Measurements from ENCODE around the gene KIF16B.
"Not testable (repeated sequence)": the region's sequence is repeated elsewhere in the genome, so short reads cannot be mapped to it uniquely, and the experiment has no call there.

KIF16B gene

DNA sequence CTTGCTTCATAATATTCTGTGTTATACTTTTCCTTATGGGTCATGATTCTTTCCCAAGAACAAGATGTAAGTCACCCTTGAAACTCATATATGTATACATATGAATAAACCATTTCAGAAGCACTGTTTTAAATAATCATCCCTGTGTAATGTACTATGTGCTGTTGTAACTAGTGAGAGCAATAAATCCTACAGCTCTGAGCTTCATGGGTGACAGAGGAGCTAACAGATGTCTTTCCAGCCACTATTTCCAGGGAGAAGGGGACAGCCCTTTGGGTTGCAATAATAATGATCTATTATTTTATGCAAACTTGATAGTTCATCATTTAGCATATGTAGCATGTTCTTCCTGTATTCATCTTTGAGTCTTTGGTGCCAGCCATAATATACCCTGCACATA lies 342.8 kb downstream of the KIF16B start:
- no peak for ATAC-seq
- TF ChIP-seq BACH2 (CRISPR knock-in tag; IDR thresholded peaks at IDR 0.05; ENCODE audit: borderline replicate concordance) (no peak), RARB (CRISPR knock-in tag; IDR thresholded peaks at IDR 0.05) (no peak)

- TF ChIP-seq TSHZ2 (CRISPR knock-in tag; IDR thresholded peaks at IDR 0.05), result no peak
- no peak for TF ChIP-seq ZNF70 (CRISPR knock-in tag; IDR thresholded peaks at IDR 0.05)
- no peak for TF ChIP-seq ZC3H10 (CRISPR knock-in tag; IDR thresholded peaks at IDR 0.05)
- no peak for TF ChIP-seq ZFP30 (CRISPR knock-in tag; IDR thresholded peaks at IDR 0.05)
- TF ChIP-seq TCF4 (CRISPR knock-in tag; IDR thresholded peaks at IDR 0.05; ENCODE audit: borderline replicate concordance), result no peak
- no peak for TF ChIP-seq CSRNP3 (CRISPR knock-in tag; IDR thresholded peaks at IDR 0.05)
- TF ChIP-seq ESRRG (CRISPR knock-in tag; IDR thresholded peaks at IDR 0.05), result no peak
- no peak for TF ChIP-seq CSDC2 (CRISPR knock-in tag; IDR thresholded peaks at IDR 0.05)
- no peak for TF ChIP-seq SNAI2 (CRISPR knock-in tag; IDR thresholded peaks at IDR 0.05)
- no peak for TF ChIP-seq BACH2 (CRISPR knock-in tag; IDR thresholded peaks at IDR 0.05; ENCODE audit: borderline replicate concordance)
- TF ChIP-seq RARB (CRISPR knock-in tag; IDR thresholded peaks at IDR 0.05), result no peak
- TF ChIP-seq, protein P1, sequence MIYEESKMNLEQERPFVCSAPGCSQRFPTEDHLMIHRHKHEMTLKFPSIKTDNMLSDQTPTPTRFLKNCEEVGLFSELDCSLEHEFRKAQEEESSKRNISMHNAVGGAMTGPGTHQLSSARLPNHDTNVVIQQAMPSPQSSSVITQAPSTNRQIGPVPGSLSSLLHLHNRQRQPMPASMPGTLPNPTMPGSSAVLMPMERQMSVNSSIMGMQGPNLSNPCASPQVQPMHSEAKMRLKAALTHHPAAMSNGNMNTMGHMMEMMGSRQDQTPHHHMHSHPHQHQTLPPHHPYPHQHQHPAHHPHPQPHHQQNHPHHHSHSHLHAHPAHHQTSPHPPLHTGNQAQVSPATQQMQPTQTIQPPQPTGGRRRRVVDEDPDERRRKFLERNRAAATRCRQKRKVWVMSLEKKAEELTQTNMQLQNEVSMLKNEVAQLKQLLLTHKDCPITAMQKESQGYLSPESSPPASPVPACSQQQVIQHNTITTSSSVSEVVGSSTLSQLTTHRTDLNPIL (CRISPR knock-in tag; IDR thresholded peaks at IDR 0.05; ENCODE audit: low read depth), result no peak
- TF ChIP-seq, protein P2, sequence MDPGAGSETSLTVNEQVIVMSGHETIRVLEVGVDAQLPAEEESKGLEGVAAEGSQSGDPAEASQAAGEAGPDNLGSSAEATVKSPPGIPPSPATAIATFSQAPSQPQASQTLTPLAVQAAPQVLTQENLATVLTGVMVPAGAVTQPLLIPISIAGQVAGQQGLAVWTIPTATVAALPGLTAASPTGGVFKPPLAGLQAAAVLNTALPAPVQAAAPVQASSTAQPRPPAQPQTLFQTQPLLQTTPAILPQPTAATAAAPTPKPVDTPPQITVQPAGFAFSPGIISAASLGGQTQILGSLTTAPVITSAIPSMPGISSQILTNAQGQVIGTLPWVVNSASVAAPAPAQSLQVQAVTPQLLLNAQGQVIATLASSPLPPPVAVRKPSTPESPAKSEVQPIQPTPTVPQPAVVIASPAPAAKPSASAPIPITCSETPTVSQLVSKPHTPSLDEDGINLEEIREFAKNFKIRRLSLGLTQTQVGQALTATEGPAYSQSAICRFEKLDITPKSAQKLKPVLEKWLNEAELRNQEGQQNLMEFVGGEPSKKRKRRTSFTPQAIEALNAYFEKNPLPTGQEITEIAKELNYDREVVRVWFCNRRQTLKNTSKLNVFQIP (CRISPR knock-in tag; IDR thresholded peaks at IDR 0.05; ENCODE audit: borderline replicate concordance, low read depth), result no peak
- TF ChIP-seq ZNF8 (CRISPR knock-in tag; IDR thresholded peaks at IDR 0.05), result no peak
- TF ChIP-seq ARNTL (CRISPR knock-in tag; IDR thresholded peaks at IDR 0.05; ENCODE audit: borderline replicate concordance, low read depth), result no peak
- no peak for TF ChIP-seq OSR1 (CRISPR knock-in tag; IDR thresholded peaks at IDR 0.05)
- ATAC-seq, result no peak
Observed at GRCh38 chr20:16229813-16230212, 343.4 kb downstream of the KIF16B start.

DNA sequence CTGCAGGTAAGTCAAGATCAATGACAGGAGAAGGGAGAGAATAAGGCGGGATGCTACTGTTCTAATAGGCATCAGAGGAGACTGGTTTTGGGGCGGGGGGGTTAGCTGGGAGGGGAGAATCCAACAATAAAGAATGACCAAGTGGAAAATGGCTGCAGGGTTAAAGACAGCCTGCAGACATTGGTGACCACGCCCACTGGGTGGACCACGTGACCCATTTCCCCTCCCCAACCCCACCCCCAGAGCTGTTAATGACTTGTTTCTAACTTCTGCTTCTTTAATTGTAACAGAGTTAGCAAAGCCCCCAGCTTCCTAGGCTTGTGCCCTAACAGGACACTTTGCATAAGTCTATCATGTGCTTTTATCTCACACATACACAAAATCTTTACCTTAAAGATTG lies 344.5 kb downstream of the KIF16B start:
- TF ChIP-seq TCF4 (CRISPR knock-in tag; IDR thresholded peaks at IDR 0.05; ENCODE audit: borderline replicate concordance) (no peak), ZFP30 (CRISPR knock-in tag; IDR thresholded peaks at IDR 0.05) (no peak), ARNTL (CRISPR knock-in tag; IDR thresholded peaks at IDR 0.05; ENCODE audit: borderline replicate concordance, low read depth) (no peak), TOX (CRISPR knock-in tag; IDR thresholded peaks at IDR 0.05; ENCODE audit: borderline replicate concordance) (no peak), GLIS3 (CRISPR knock-in tag; IDR thresholded peaks at IDR 0.05) (no peak), ZNF70 (CRISPR knock-in tag; IDR thresholded peaks at IDR 0.05) (no peak), ZNF565 (CRISPR knock-in tag; conservative IDR thresholded peaks at IDR 0.05; ENCODE audit: low read depth) (no peak), BACH2 (CRISPR knock-in tag; IDR thresholded peaks at IDR 0.05; ENCODE audit: borderline replicate concordance) (no peak), CSDC2 (CRISPR knock-in tag; IDR thresholded peaks at IDR 0.05) (no peak), CSRNP3 (CRISPR knock-in tag; IDR thresholded peaks at IDR 0.05) (no peak), ISL1 (CRISPR knock-in tag; IDR thresholded peaks at IDR 0.05) (no peak), ZFP3 (CRISPR knock-in tag; IDR thresholded peaks at IDR 0.05) (no peak), SNAI2 (CRISPR knock-in tag; IDR thresholded peaks at IDR 0.05) (no peak), RARB (CRISPR knock-in tag; IDR thresholded peaks at IDR 0.05) (no peak)
- TF ChIP-seq, protein P1 (CRISPR knock-in tag; IDR thresholded peaks at IDR 0.05; ENCODE audit: low read depth), result no peak
- TF ChIP-seq, protein P2 (CRISPR knock-in tag; IDR thresholded peaks at IDR 0.05; ENCODE audit: borderline replicate concordance, low read depth), result no peak
- ATAC-seq, result no peak

GRCh38 chr20:16226961-16227360 lies 346.3 kb downstream of the KIF16B start:
- not testable (repeated sequence) for ATAC-seq

Measured in SK-N-SH treated with all-trans-retinoic acid at 6 μM for 48 hours (cell line).